CD4-positive, alpha-beta T cell treated with Interferon gamma for 1 hour (primary cell): ENCODE data around the gene ZAR1.
"Not testable (repeated sequence)": the region's sequence is repeated elsewhere in the genome, so short reads cannot be mapped to it uniquely, and the experiment has no call there.

Experiments used
- DNase-seq: peaks from one replicate; pipeline ENCODE4 v3.0.0-alpha.2; 2020

The ZAR1 gene

GRCh38 chr4:48490012-48490679 lies at the start of gene ZAR1:
TSS of gene ZAR1 (plus strand) at chr4:48490252. CDS start at chr4:48490292, 40 bp downstream.
- no peak for DNase-seq

- not testable (repeated sequence) for DNase-seq
Observed at GRCh38 chr4:48440914-48441313, 49.1 kb upstream of the ZAR1 start.

GRCh38 chr4:48445704-48446103 lies 44.3 kb upstream of the ZAR1 start:
- DNase-seq, result no peak

GRCh38 chr4:48446642-48447041 lies 43.4 kb upstream of the ZAR1 start:
- DNase-seq, result no peak

GRCh38 chr4:48449151-48449550 lies 40.9 kb upstream of the ZAR1 start:
- no peak for DNase-seq

- no peak for DNase-seq
Observed at GRCh38 chr4:48450740-48451139, 39.3 kb upstream of the ZAR1 start.

- DNase-seq, result not testable (repeated sequence)
Observed at GRCh38 chr4:48451656-48452055, 38.4 kb upstream of the ZAR1 start.

GRCh38 chr4:48454591-48454990 lies 35.5 kb upstream of the ZAR1 start:
- no peak for DNase-seq

GRCh38 chr4:48461000-48461399 lies 29.1 kb upstream of the ZAR1 start:
- no peak for DNase-seq

- no peak for DNase-seq
Observed at GRCh38 chr4:48462363-48462762, 27.7 kb upstream of the ZAR1 start.

GRCh38 chr4:48467442-48467841 lies 22.6 kb upstream of the ZAR1 start:
- DNase-seq, result no peak

- no peak for DNase-seq
Observed at GRCh38 chr4:48467891-48468290, 22.2 kb upstream of the ZAR1 start.

GRCh38 chr4:48470137-48470536 lies 19.9 kb upstream of the ZAR1 start:
- no peak for DNase-seq

GRCh38 chr4:48470570-48470969 lies 19.5 kb upstream of the ZAR1 start:
- no peak for DNase-seq

- DNase-seq, result no peak
Observed at GRCh38 chr4:48472794-48473193, 17.3 kb upstream of the ZAR1 start.

GRCh38 chr4:48475770-48476169 lies 14.3 kb upstream of the ZAR1 start:
- no peak for DNase-seq

GRCh38 chr4:48478273-48478672 lies 11.8 kb upstream of the ZAR1 start:
- no peak for DNase-seq

GRCh38 chr4:48481581-48481980 lies 8.5 kb upstream of the ZAR1 start:
- no peak for DNase-seq

GRCh38 chr4:48483006-48483776 lies 6.9 kb upstream of the ZAR1 start, which contains the start of gene SLC10A4:
TSS of gene SLC10A4 (plus strand) at chr4:48483343. CDS start at chr4:48483562, 219 bp downstream.
- no peak for DNase-seq

GRCh38 chr4:48483777-48484493 lies 6.1 kb upstream of the ZAR1 start:
- DNase-seq, result no peak

- no peak for DNase-seq
Observed at GRCh38 chr4:48484494-48485168, 5.4 kb upstream of the ZAR1 start.

GRCh38 chr4:48489683-48490011 lies 405 bp upstream of the ZAR1 start:
- no peak for DNase-seq
